Muscle layer of duodenum (tissue), 2 donors: ENCODE measurements around the gene TTLL5.
"Not testable (repeated sequence)": the region's sequence is repeated elsewhere in the genome, so short reads cannot be mapped to it uniquely, and the experiment has no call there.

Source experiments
- H3K27ac ChIP-seq: one replicate; pipeline ENCODE4 v1.7.0; 2013; ENCODE audit warnings: mild to moderate bottlenecking, low read length
- H3K27me3 ChIP-seq: one replicate; pipeline ENCODE4 v1.7.0; 2013; ENCODE audit warnings: low read depth, mild to moderate bottlenecking, control low read depth, low read length
- H3K36me3 ChIP-seq, 2 donors: one replicate each; pipeline ENCODE4 v1.7.0; 2013; ENCODE audit warnings: low read length in 2 of 2, control low read depth in 1 of 2, mild to moderate bottlenecking in 1 of 2; ENCODE audit not compliant: insufficient read depth in 2 of 2, control insufficient read depth in 1 of 2
- H3K4me1 ChIP-seq, 2 donors: one replicate each; pipeline ENCODE4 v1.7.0; 2013; ENCODE audit warnings: low read length in 2 of 2, mild to moderate bottlenecking in 2 of 2, control low read depth in 1 of 2, moderate library complexity in 1 of 2; ENCODE audit not compliant: insufficient read depth in 2 of 2, control insufficient read depth in 1 of 2
- H3K4me3 ChIP-seq, 2 donors: one replicate each; pipeline ENCODE4 v1.7.0; 2013; ENCODE audit warnings: low read length in 2 of 2, low read depth in 1 of 2, mild to moderate bottlenecking in 1 of 2
- H3K9me3 ChIP-seq, 2 donors: one replicate each; pipeline ENCODE4 v1.7.0; 2013; ENCODE audit warnings: low read length in 2 of 2, control low read depth in 1 of 2, mild to moderate bottlenecking in 1 of 2; ENCODE audit not compliant: control insufficient read depth in 1 of 2
- donor health status: healthy.

The TTLL5 gene

GRCh38 chr14:75917946-75918335 lies 256.9 kb downstream of the TTLL5 start:
- H3K4me1 ChIP-seq: no peaks in the 10 kb centered on the region
- no peaks in the 10 kb centered on the region for H3K36me3 ChIP-seq
- H3K27me3 ChIP-seq: no peaks in the 10 kb centered on the region
- H3K27ac ChIP-seq: no peak overlapping the region
- peaks cover 0 to 2% of the 10 kb centered on the region in 2 donors for H3K9me3 ChIP-seq
- H3K4me3 ChIP-seq: no peak overlapping the region

GRCh38 chr14:75920421-75920820 lies 259.4 kb downstream of the TTLL5 start:
- not testable (repeated sequence) for H3K9me3 ChIP-seq, H3K36me3 ChIP-seq, H3K4me3 ChIP-seq, H3K27me3 ChIP-seq, H3K27ac ChIP-seq, H3K4me1 ChIP-seq

DNA sequence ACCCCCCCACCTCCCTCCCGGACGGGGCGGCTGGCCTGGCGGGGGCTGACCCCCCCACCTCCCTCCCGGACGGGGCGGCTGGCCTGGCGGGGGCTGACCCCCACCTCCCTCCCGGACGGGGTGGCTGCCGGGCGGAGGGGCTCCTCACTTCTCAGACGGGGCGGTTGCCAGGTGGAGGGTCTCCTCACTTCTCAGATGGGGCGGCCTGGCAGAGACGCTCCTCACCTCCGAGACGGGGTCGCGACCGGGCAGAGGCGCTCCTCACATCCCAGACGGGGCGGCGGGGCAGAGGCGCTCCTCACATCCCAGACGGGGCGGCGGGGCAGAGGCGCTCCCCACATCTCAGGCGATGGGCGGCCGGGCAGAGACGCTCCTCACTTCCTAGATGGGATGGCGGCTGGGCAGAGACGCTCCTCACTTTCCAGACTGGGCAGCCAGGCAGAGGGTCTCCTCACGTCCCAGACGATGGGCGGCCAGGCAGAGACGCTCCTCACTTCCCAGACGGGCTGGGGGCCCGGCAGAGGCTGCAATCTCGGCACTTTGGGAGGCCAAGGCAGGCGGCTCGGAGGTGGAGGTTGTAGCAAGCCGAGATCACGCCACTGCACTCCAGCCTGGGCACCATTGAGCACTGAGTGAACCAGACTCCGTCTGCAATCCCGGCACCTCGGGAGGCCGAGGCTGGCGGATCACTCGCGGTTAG lies 264.2 kb downstream of the TTLL5 start:
- not testable (repeated sequence) for H3K4me3 ChIP-seq, H3K36me3 ChIP-seq, H3K9me3 ChIP-seq, H3K27ac ChIP-seq, H3K27me3 ChIP-seq, H3K4me1 ChIP-seq

DNA sequence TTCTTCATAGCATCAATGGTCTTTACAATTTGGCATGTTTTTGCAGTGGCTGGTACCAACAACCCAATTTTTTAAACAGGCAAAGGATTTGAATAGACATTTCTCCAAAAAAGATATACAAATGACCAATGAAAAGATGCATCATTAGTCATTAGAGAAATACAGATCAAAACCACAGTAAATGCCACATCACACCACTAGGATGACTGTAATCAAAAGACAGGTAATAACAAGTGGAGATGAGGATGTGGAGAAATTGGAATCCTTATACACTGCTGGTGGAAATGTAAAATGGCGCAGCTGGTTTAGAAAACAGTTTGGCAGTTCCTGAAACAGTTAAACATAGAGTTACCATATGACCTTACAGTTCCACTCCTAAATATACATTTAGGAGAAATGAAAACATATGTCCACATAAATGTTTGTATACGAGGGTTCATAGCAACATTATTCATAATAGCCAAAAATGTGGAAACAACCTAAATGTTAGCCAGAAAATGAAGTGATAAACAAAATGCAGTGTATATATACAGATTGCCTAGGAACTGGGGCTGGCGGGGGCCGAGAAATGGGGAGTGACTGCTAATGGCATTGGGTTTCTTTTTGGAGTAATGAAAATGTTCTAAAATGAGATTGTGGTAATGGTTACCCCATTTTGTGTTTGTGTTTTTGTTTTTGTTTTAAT lies 265.5 kb downstream of the TTLL5 start:
- no peak overlapping the region for H3K27ac ChIP-seq
- no peaks in the 10 kb centered on the region for H3K36me3 ChIP-seq
- H3K9me3 ChIP-seq: no peaks in the 10 kb centered on the region
- H3K27me3 ChIP-seq: no peaks in the 10 kb centered on the region
- H3K4me3 ChIP-seq: no peak overlapping the region
- no peaks in the 10 kb centered on the region for H3K4me1 ChIP-seq

GRCh38 chr14:75927564-75928087 lies 266.6 kb downstream of the TTLL5 start:
- no peak overlapping the region for H3K27ac ChIP-seq
- H3K36me3 ChIP-seq: no peaks in the 10 kb centered on the region
- H3K4me3 ChIP-seq: no peak overlapping the region
- no peaks in the 10 kb centered on the region for H3K4me1 ChIP-seq
- H3K27me3 ChIP-seq: no peaks in the 10 kb centered on the region
- no peaks in the 10 kb centered on the region for H3K9me3 ChIP-seq

DNA sequence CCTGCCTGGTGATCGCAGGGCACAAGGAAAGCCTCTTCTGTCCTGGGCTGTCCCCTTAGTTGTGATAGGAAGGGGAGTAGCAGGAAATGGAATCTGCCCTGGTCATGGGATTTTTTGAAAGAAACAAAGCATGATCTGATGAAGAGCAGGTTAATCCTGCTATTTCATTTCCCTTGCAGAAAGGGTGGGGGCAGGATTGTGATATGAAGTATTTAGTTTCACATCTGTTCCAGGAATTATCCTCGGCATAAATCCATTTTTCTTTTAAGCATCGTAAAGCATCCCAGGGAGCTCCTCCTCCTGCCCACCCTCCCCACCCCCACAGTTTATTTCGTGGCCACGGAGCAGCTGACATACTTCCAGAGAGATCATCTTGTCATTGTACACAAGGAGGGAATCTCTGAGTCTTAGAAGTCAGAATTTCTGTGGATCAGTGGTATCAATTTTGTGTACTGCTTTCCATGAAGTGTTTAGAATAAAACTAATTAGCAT lies 267.7 kb downstream of the TTLL5 start:
- Histone ChIP-seq H3K27me3 (no peaks in the 10 kb centered on the region), H3K36me3 (no peaks in the 10 kb centered on the region), H3K9me3 (no peaks in the 10 kb centered on the region), H3K27ac (no peak overlapping the region), H3K4me1 (no peaks in the 10 kb centered on the region), H3K4me3 (no peak overlapping the region)

GRCh38 chr14:75933712-75934296 lies 272.8 kb downstream of the TTLL5 start:
- no peaks in the 10 kb centered on the region for H3K9me3 ChIP-seq
- no peaks in the 10 kb centered on the region for H3K36me3 ChIP-seq
- H3K27me3 ChIP-seq: no peaks in the 10 kb centered on the region
- no peak overlapping the region for H3K27ac ChIP-seq
- no peaks in the 10 kb centered on the region for H3K4me1 ChIP-seq
- H3K4me3 ChIP-seq: no peak overlapping the region

- Histone ChIP-seq H3K9me3 (no peaks in the 10 kb centered on the region), H3K27me3 (no peaks in the 10 kb centered on the region), H3K27ac (no peak overlapping the region), H3K36me3 (no peaks in the 10 kb centered on the region), H3K4me3 (no peak overlapping the region), H3K4me1 (no peaks in the 10 kb centered on the region)
Measured at GRCh38 chr14:75934998-75935628, 274.1 kb downstream of the TTLL5 start.

DNA sequence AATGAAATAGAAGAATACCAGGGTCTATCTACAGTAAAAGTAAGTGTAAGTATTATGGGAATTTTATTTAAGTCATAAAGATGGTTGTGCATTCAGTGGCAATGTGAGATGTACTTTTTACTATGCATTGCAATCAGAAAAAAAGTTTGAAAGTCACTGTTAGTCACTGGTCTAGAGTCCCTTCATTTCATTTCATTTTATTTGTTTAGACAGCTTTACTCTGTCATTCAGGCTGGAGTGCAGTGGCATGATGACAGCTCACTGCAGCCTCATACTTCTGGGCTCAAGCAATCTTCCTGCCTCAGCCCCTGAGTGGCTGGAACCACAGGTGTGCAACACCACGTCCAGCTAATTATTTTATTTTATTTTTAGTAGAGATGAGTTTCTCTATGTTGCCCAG lies 278.2 kb downstream of the TTLL5 start:
- H3K4me3 ChIP-seq: no peak overlapping the region
- H3K36me3 ChIP-seq: no peaks in the 10 kb centered on the region
- no peak overlapping the region for H3K27ac ChIP-seq
- no peaks in the 10 kb centered on the region for H3K9me3 ChIP-seq
- H3K4me1 ChIP-seq: no peaks in the 10 kb centered on the region
- no peaks in the 10 kb centered on the region for H3K27me3 ChIP-seq

DNA sequence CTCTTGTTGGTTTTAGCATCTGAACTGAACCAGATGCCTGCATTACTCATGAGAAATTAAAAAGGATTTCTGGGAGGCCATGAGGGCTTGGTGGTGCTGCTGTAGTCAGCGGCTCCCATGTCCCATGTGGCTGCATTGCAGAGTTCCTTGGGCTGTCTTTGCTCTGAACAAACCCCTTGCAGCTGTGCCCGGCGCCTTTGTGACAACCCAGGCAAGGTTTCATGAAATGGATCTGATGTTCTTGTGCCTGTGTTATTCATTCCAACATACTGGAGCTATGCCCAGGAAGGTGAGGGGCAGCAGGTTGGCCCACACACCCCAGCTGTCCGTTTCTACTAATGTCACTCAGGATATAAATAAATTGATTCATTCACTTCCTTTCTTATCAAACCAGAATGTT lies 280.0 kb downstream of the TTLL5 start:
- H3K36me3 ChIP-seq: no peaks in the 10 kb centered on the region
- no peaks in the 10 kb centered on the region for H3K4me1 ChIP-seq
- no peak overlapping the region for H3K27ac ChIP-seq
- no peak overlapping the region for H3K4me3 ChIP-seq
- no peaks in the 10 kb centered on the region for H3K27me3 ChIP-seq
- no peaks in the 10 kb centered on the region for H3K9me3 ChIP-seq

- Histone ChIP-seq H3K27me3 (no peaks in the 10 kb centered on the region), H3K27ac (no peak overlapping the region), H3K4me3 (no peak overlapping the region), H3K36me3 (no peaks in the 10 kb centered on the region), H3K9me3 (no peaks in the 10 kb centered on the region), H3K4me1 (no peaks in the 10 kb centered on the region)
Measured at GRCh38 chr14:75944607-75945241, 283.7 kb downstream of the TTLL5 start.
